HUDEP-2 (cell line): Measurements from ENCODE around the gene LDB1.

Experiments used
- DNase-seq, 76 experiments: peaks; one replicate each; lab custom pipeline; 2025; ENCODE audit not compliant: unreplicated experiment in 76 of 76; lab: John Stamatoyannopoulos, UW

LDB1 gene

GRCh38 chr10:102135956-102136526 is 15.9 kb upstream of the LDB1 start:
- DNase-seq: no peak

GRCh38 chr10:102134416-102134815 is 14.2 kb upstream of the LDB1 start:
- DNase-seq: no peak

- DNase-seq: peak in 72 of 76 experiments; percentile 30 to 85 (median 67)
Observed at GRCh38 chr10:102133373-102134195, 13.4 kb upstream of the LDB1 start.

GRCh38 chr10:102132563-102133372 is 12.6 kb upstream of the LDB1 start, which contains the start of gene PPRC1:
TSS of gene PPRC1 (plus strand) at chr10:102133040. CDS start at chr10:102133069, 29 bp downstream.
- DNase-seq: peak in 75 of 76 experiments; percentile 44 to 99 (median 96)

GRCh38 chr10:102132193-102132562 is 12.0 kb upstream of the LDB1 start:
- no peak for DNase-seq

- DNase-seq: no peak
Observed at GRCh38 chr10:102131286-102132170, 11.4 kb upstream of the LDB1 start.

- no peak for DNase-seq
Observed at GRCh38 chr10:102123223-102123622, 3.1 kb upstream of the LDB1 start.

GRCh38 chr10:102122450-102122849 is 2.3 kb upstream of the LDB1 start:
- DNase-seq: no peak

- no peak for DNase-seq
Observed at GRCh38 chr10:102121739-102122372, 1.7 kb upstream of the LDB1 start.

GRCh38 chr10:102120991-102121738 is 997 bp upstream of the LDB1 start:
- DNase-seq: peak in 3 of 76 experiments; percentile 10 to 25 (median 17)

- DNase-seq: peak in 73 of 76 experiments; percentile 19 to 90 (median 71)
Observed at GRCh38 chr10:102119417-102120141, 589 bp downstream of the LDB1 start.

- DNase-seq: peak in 15 of 76 experiments; percentile 4 to 58 (median 30)
Observed at GRCh38 chr10:102118867-102119266, 1.3 kb downstream of the LDB1 start.

GRCh38 chr10:102117391-102118159 is 2.6 kb downstream of the LDB1 start:
- DNase-seq: peak in 75 of 76 experiments; percentile 22 to 97 (median 90)

- no peak for DNase-seq
Observed at GRCh38 chr10:102116656-102117055, 3.5 kb downstream of the LDB1 start.

- no peak for DNase-seq
Observed at GRCh38 chr10:102115775-102116174, 4.4 kb downstream of the LDB1 start.

- DNase-seq: peak in 73 of 76 experiments; percentile 31 to 90 (median 80)
Observed at GRCh38 chr10:102114861-102115618, 5.1 kb downstream of the LDB1 start.
